NCI-H187 (cell line): Measurements from ENCODE around the gene ERCC6L2.

Experiments used
- DNase-seq, 2 experiments: peaks; one replicate each; lab custom pipeline; 2025; lab: John Stamatoyannopoulos, UW

ERCC6L2 gene

DNA sequence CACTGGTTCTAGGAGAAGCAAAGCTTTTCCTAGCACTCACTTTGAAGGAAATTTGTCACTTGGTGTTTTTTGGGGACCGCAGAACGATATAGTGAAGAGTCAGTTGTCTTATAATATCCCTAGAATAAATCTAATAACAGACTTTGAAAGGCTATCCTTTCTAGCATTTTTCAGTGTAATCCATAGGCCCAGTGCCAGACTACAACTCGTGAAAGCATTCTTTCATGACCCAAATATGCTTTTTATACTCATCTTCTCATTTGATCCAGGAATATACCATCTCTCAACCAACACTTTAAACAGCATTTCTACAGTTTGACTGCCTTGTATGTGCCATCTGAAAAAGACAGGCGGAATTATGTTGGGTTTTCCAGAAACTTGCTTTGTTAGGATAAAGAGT is 104.0 kb downstream of the ERCC6L2 start:
- DNase-seq: no peak

DNA sequence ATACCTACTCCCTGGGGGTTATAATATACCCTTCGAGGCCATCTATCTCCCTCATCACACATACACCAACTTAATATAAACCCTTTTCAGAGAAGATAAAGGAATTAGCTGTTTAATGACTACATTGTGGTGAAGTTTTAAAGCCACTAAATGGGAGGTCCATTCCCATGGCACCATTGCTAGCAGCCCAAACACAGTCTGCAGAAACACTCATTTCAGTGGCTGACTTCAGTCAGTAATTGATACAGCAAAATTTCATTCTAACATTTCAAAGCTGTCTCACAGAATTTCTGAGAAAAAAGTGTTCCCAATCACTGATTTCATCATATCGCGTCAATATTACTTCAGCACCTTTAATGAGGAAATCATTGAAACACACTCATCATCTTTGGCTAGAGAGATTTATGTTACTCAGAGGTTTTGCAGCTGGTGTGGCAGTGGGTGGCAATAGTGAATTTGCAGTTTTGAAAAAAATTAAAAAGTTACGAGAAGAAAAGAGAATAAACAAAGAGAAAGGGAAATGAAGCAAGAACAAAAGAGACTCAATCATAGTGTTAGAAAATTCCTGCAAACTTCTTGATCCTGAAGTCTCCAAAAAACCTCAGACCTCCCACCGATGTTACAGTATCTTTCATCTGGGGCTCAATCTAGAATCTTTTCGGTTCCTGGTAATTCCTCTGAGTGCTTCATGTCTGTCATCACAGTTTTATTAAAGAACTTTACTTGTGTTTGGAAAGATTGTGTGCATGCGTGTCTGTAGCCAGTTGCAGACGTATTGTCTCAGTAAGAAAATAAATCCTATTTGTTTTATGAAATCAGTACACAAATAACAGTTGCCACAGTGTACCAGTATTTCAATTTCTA is 105.0 kb downstream of the ERCC6L2 start:
- DNase-seq: no peak

DNA sequence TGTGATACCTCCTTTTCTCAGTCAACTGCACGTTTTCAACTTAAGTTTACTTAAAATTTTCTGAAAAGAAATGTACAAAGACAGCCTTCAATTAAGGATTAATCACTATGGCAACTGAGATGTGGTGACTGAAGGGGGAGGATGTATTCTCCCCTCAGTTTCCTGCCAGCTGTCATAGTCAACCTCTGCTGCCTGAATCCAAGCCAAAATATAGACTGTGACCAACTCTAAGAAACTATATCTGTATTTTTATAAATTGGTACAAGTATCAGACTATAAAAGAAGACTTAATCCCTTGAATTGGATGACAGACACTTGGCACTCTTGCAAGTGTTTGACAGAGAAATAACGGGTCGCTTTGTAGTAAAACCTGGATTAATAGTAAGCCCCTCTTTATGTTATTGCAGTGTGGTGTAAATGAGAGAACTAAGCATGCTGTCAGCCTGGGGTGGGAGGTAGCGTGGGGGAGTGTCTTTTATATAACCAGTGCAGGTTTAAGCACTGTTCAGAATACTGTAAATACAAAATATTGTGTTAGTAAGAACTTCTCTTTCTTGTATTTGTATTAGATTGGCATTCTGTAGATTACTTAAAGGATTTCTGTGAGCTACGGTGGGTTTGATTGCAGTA is 106.4 kb downstream of the ERCC6L2 start:
- no peak for DNase-seq

DNA sequence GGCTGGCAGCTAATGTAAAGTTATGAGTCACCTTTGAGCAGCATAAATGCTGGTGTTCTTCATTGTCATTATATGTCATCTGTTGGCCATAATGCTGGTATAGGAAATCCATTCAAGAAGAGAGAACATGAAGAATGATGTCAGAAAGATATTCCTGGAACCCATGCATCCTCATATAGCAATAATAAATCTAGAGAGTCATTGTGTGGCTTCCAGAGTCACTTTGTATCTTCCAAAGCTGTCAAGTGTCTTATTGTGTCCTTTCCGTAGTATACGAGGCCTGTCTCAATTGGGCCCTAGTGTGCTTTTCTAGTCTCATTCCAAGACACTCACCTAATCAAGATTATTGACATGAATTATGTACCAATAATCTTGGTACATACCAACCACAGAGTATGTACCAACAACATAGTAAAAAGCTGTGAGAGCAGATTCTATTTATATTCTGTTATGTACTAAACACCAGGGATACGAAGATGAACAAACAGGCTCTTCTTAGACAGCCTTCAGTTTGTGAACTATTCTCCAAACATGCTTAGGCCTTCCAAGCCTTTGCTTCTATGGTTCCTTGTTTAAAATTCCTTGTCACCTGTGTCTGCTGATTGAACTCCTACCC is 110.1 kb downstream of the ERCC6L2 start:
- no peak for DNase-seq

DNA sequence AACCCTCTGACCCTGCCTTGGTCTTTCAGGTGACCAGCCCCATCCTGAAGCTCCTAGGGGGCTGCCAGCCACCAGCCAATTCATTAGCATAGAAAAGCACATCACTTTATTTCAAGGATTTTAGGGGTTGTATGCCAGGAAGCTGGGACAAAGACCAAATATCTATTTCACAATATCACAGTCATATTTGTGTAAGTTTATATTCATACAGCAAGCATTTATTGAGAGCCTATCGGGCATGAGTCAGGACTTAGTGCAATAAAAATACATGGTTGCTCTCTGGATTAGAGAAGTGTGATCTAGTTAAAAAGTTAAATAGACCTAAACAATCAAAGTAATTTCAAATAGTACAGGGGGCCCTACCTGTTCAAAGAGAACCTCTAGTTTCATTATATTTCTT is 113.8 kb downstream of the ERCC6L2 start:
- DNase-seq: no peak

DNA sequence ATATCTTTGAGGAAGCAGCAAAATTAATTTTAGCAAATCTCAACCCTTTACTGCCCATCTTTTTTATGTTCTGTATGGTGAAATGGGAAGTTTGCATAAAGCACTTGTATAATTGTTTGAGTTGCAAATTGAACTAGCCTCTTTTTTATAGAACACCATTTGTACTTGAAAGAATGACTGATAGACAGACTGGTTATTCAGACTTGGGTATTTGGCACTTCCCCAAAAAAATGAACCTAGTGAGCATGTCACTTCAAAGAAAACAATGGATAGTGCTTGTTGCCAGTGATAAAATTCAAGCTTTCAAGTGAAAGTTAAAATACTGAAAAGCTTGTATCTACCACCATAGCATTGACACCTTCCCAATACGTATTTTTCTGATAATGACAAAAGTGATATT is 115.8 kb downstream of the ERCC6L2 start:
- no peak for DNase-seq

DNA sequence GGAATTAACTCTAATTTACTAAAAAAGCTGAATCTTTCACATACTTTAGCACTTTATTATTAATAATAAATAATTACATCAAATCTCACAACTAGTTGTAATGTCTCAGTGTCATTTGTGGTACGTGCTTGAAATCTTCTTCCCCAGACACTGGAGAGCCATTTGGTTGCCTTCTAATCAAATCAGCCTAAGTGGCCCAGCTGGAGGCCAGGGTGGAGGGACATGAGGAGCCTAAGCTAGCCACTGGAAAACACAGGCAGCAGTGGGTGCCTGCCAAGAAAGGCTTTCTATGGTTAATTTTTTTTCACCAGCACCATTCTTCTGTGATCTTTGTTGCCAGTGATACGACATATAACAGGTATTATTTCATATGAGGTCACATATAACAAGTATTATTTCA is 117.0 kb downstream of the ERCC6L2 start:
- DNase-seq: no peak

DNA sequence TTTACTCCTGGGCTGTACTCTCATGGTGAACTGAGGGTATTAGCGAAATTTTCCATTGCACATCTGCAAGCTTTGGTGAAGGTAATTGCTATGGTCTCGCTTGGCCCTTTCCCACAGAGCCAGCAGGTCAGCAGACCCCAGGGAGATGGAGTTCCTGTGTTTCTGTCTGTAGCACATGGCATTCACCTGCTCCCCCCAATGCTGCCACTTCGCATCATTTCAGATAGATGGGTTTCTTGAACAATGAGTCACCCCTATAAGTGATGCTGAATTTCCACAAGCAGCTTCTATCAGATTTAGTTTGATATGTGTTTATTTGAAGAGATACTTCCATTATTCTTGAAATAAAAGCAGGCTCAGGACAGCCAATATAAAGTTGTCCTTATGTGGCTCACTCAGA is 117.8 kb downstream of the ERCC6L2 start:
- no peak for DNase-seq

DNA sequence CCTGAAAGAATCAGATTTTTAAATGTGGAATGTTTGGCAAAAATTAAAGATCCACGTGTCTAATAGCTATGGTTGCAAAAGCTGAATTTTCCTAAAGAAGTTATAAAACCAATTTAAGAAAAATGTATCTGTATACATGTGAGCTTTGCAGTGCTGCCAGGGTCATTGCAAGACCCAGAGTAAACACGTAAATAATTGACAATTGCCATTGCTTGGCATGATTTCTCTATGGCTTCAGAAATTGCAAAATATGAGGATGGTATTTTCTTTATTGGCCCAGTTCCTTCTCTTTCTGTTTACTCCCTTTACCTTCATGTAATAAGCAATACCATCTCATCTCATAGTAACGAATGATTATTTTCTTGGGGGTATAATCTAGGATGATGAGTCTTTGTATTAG is 123.9 kb downstream of the ERCC6L2 start:
- no peak for DNase-seq

DNA sequence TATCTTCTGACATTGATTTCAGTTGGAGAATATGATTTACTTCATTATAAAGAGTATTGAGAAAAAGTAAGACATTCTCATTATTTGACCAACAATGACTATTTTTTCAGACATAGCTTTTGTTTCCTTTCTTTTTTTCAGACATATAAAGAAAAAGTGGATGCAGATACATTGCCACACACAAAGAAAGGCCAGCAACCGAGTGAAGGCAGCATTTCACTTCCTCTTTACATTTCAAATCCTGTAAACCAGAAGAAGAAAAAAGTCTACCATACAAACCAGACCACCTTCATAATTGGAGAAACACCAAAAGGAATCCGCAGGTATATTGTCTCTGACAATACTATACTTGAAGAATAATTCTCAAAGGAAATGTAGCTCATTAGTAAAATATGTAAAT is 128.9 kb downstream of the ERCC6L2 start:
- DNase-seq: no peak

DNA sequence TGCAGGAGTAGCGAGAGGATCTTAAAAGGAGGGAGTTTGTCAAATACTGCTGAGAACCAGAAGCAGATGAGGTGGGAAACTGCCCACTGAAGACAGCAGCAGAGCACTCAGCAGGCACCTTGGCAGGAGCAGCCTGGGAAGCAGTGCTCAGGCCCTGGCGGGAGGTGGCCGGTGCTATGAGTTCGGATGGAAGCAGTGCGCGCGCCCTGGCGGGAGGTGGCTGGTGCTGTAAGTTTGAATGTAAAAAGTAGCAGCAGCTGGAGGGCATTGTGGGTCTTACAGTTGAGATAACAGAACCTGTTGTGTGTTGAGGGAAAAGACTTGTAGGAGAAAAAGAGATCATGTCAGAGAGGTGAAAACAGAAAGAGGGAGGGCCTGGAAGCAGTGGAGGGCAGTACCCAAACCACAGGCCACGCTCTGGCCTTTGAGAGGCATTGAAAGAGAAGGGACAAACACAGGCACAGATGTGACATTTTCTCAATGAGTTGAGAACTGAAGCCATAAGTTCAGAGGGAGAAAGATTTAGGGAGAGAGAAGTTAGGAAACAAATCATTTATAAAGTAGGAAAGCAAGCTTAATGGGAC is 130.9 kb downstream of the ERCC6L2 start:
- DNase-seq: no peak

DNA sequence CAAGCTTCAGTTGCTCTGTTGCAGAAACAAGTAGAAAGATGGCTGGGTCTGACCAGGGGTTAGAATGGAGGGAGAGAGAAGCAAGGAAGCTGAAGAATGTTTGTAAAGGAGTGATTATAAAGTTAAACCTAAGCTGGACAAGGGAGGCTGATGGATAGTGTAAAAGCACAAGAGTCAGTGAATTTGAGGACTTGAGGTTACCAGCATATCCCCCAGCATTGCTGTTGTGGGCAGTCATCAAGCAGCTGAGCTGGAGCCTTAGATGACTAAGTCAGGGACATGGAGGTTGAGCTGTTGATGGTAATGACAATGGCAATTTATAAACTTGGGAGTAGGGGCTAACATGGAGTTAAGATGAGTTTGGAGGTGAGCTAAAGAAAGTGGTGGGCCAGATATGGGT is 131.5 kb downstream of the ERCC6L2 start:
- no peak for DNase-seq

DNA sequence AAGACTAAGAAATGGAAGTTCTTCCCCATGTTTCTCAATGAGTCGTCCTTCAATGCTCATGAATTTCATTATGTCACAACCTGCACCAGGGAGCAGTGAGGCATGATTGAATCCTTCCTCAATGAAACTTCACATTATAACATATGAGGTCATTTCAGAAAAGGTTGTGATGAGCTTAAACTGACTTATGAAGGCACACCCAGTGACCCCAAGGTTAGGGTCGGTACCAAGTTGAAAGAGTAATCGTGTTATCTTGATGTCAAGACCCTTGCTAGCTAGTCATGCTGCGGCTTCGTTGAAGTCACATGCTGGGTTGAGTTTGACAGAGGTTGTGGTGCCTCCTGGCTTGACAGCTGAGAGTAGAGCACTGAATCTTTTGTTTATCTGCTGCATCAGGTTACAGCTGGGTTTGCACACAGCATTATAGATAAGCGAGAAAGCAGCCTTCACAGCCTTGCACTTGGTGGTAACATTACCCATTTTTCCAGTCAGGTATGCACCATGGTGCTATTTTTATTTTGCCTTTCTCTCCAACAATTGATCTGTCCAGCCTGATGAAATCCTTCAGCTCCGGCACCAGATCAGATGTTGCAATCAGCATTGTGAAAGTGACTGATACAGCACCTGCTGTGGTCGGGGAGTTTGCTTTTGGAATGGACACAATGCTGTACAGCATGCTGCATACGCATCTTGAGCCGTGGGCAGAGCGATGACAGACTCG is 133.2 kb downstream of the ERCC6L2 start:
- no peak for DNase-seq

DNA sequence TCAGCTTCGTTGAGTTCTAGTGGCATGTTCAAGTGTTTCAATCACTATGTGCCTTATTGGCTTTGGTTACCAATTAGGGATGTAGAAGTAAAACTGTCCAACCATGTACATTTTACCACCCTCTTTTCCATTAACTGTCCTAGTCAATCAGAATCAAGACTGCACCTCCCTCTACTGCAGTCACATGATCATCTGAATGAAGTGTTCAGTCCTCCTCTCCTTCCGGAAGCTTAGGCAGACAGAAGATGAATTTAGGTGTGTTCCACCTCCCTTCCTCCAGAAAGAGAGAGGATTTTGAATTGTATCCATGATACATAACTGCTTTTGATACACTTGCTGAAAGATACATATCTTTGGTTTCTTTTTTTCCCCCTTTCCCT is 133.7 kb downstream of the ERCC6L2 start:
- no peak for DNase-seq

DNA sequence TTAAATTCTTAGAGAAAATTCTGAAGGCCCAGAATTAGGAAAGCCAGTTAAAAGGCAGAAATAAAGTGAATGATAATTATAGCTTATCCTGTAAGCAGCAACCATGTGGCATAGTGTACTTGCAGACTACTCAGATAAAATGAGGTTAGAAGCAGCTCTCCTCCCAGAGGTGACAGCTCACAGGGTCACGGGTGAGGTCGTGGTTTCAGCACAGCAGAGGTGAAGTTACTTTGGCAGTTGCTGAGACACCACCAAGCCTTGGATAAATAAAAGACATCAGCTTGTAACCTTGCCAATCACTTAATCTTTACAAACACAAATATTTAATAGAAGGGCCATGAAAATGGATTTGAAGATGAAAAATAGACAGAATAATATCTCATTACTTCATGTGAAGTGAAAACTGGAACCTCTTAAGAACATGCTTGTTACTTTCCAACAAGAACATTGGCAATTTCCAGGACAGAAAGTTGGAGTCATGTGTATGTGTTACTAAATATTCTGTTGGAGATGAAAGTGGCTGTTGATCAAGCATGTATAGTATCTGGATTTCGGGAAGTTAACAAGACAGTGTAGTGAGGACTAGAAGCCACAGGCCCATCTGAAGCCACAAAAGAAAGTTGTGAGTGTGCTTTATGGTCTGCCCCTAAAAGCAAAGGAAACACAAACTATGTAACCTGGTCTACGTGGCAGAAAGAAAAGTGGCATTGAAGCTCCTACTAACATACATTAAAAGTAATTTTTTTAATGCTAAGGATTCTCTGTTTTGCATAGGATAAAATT is 134.4 kb downstream of the ERCC6L2 start:
- no peak for DNase-seq

DNA sequence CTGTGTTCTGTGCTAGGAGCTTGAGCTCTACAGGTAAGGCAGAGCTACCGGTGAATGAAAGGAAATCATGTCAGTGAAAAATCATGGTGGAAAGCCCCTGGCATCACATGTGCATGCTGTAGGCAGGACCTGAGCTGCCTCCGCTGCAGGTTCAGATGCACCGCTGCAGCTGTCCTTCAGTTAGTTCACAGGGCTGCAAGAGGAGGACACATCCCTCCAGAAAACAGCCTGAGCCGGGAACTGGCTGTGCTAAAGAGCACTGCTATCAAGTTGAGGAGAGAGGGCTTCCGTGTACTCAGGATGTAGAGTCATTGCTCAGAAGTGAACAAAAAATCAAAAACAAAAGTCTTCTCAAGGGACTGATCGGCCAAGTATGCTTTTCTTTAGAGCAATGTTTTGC is 138.6 kb downstream of the ERCC6L2 start:
- no peak for DNase-seq

DNA sequence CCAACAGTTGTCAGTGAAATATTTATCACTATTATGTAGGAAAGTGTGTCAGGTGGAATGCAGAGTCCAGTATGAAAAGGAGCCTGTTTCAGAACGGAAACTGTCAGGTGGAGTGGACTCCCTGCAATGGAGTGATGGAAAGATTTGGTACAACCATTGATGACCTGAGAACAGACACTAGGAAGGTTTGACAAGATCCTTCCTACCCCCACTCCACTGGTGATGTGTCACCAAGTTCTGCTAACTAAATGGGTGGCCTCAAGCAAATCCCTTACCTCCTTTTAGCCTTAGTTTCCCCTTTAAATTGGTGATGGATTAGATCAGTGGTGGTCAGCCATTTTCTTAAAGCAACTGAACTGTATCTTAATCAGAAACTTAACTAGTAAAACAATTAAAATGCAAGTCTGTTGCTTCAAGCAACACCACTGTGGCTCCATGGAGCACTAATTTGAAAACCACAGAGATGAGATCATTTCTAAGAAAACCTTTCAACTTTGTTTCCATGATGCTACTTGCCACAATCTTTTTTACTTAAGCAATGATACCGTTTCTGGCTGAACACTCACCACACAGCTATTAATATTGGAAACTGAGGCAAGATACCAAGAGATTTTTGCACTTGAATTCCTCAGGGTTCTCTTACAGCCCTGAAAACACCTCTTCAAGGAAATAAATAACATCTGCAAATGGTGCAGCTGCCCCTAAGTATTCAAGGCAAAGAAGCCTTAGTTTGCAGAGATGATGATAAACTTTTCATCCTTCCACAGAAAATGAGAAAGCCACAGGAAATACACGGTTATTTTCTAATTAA is 140.6 kb downstream of the ERCC6L2 start:
- DNase-seq: no peak
